Muscle layer of duodenum (tissue), 2 donors: Measurements from ENCODE around the gene RNF103.

Experiments used
- H3K27ac ChIP-seq: one replicate; pipeline ENCODE4 v1.7.0; 2013; ENCODE audit warnings: mild to moderate bottlenecking, low read length
- H3K27me3 ChIP-seq: one replicate; pipeline ENCODE4 v1.7.0; 2013; ENCODE audit warnings: low read depth, mild to moderate bottlenecking, control low read depth, low read length
- H3K36me3 ChIP-seq, 2 donors: one replicate each; pipeline ENCODE4 v1.7.0; 2013; ENCODE audit warnings: low read length in 2 of 2, control low read depth in 1 of 2, mild to moderate bottlenecking in 1 of 2; ENCODE audit not compliant: insufficient read depth in 2 of 2, control insufficient read depth in 1 of 2
- H3K4me1 ChIP-seq, 2 donors: one replicate each; pipeline ENCODE4 v1.7.0; 2013; ENCODE audit warnings: low read length in 2 of 2, mild to moderate bottlenecking in 2 of 2, control low read depth in 1 of 2, moderate library complexity in 1 of 2; ENCODE audit not compliant: insufficient read depth in 2 of 2, control insufficient read depth in 1 of 2
- H3K4me3 ChIP-seq, 2 donors: one replicate each; pipeline ENCODE4 v1.7.0; 2013; ENCODE audit warnings: low read length in 2 of 2, low read depth in 1 of 2, mild to moderate bottlenecking in 1 of 2
- H3K9me3 ChIP-seq, 2 donors: one replicate each; pipeline ENCODE4 v1.7.0; 2013; ENCODE audit warnings: low read length in 2 of 2, control low read depth in 1 of 2, mild to moderate bottlenecking in 1 of 2; ENCODE audit not compliant: control insufficient read depth in 1 of 2
- donor health status: healthy.

RNF103 gene

GRCh38 chr2:86623043-86623493 lies 597 bp downstream of the RNF103 start:
- H3K36me3 ChIP-seq = peaks cover 10 to 14% of the 10 kb centered on the region in 2 donors
- no peaks in the 10 kb centered on the region for H3K27me3 ChIP-seq
- peak overlapping the region; percentile 96 for H3K27ac ChIP-seq
- peak overlapping the region; percentile 91 to 98 for H3K4me3 ChIP-seq
- no peaks in the 10 kb centered on the region for H3K9me3 ChIP-seq
- peaks cover 0 to 28% of the 10 kb centered on the region in 2 donors for H3K4me1 ChIP-seq

GRCh38 chr2:86622519-86623042 lies 1.1 kb downstream of the RNF103 start:
- H3K36me3 ChIP-seq = peaks cover 10 to 18% of the 10 kb centered on the region in 2 donors
- peaks cover 0 to 32% of the 10 kb centered on the region in 2 donors for H3K4me1 ChIP-seq
- no peaks in the 10 kb centered on the region for H3K27me3 ChIP-seq
- peak overlapping the region; percentile 96 for H3K27ac ChIP-seq
- no peaks in the 10 kb centered on the region for H3K9me3 ChIP-seq
- H3K4me3 ChIP-seq = peak overlapping the region; percentile 91 to 98

DNA sequence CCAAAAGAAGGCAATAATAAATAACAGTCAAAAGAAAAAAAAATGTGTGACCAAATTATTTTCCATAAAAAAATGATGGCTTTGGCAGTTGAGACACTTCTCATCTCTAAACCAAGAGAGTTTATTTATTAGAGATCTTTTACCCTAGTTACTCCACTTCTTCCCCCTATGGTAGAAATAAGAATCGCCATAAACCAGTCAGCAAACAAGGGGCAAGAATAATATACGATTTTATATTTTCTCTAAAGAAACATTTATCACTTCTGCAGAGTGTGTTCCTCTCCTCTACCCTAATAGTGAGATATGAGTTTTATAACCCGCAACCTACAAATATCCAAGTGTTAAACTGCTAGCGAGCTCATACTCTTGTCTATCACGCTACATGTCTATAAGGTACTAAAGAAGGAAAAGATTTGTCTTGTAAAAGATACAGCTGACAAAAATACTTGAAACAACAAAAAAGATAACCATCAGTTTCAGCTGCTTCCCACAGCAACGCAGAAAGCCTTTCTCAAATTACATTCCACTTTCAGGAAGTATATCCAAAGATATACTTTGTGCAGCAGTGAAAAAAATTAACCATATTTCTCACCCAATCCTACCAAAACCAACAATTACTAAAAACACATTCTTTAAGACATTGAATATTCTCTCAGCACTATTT lies 2.3 kb downstream of the RNF103 start:
- no peaks in the 10 kb centered on the region for H3K9me3 ChIP-seq
- peak overlapping the region; percentile 91 to 98 for H3K4me3 ChIP-seq
- no peaks in the 10 kb centered on the region for H3K27me3 ChIP-seq
- peak overlapping the region; percentile 96 for H3K27ac ChIP-seq
- H3K4me1 ChIP-seq = peaks cover 0 to 38% of the 10 kb centered on the region in 2 donors
- H3K36me3 ChIP-seq = peaks cover 17 to 20% of the 10 kb centered on the region in 2 donors

DNA sequence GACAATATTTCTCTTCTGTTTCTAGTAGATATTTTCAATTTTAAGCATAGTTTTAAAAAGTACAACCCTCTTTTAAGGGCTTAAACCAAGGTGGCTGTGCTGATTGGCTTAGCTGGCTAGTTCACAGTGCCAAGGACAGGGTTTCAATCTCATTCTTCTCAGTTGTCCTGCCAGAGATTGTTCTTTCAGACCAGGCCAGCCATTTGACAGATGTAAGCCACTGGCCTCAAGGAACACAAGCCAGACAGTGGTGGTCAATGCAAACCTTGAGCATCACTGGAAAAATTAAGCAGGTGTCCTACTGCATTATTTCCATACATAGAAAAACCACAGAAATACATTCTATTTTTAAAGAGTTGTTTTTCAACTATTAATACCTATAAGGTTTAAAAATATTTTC lies 5.9 kb downstream of the RNF103 start:
- no peak overlapping the region for H3K27ac ChIP-seq
- H3K9me3 ChIP-seq = no peaks in the 10 kb centered on the region
- no peak overlapping the region for H3K4me3 ChIP-seq
- peaks cover 0 to 35% of the 10 kb centered on the region in 2 donors for H3K4me1 ChIP-seq
- no peaks in the 10 kb centered on the region for H3K27me3 ChIP-seq
- H3K36me3 ChIP-seq = peaks cover 21 to 41% of the 10 kb centered on the region in 2 donors

DNA sequence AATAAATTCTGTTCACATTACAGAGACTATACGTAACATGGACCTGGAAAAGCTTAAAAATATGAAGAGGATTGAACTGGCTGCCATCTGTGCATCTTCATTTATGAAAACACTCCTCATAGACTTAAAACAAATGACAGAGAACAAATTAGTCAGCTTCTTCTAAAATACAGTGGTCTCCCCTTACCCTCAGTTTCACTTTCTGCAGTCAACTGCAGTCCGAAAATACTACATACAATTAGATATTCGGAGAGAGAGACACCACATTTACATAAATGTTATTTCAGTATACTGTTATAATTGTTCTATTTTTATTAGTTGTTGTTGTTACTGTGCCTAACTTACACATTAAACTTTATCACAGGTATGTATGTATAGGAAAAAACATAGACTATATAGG lies 6.5 kb downstream of the RNF103 start:
- peaks cover 0 to 35% of the 10 kb centered on the region in 2 donors for H3K4me1 ChIP-seq
- H3K36me3 ChIP-seq = peaks cover 23 to 44% of the 10 kb centered on the region in 2 donors
- no peaks in the 10 kb centered on the region for H3K27me3 ChIP-seq
- no peak overlapping the region for H3K4me3 ChIP-seq
- H3K27ac ChIP-seq = no peak overlapping the region
- no peaks in the 10 kb centered on the region for H3K9me3 ChIP-seq

GRCh38 chr2:86616502-86616901 lies 7.2 kb downstream of the RNF103 start:
- H3K27ac ChIP-seq = no peak overlapping the region
- H3K36me3 ChIP-seq = peaks cover 30 to 44% of the 10 kb centered on the region in 2 donors
- H3K27me3 ChIP-seq = no peaks in the 10 kb centered on the region
- no peak overlapping the region for H3K4me3 ChIP-seq
- H3K4me1 ChIP-seq = peaks cover 0 to 35% of the 10 kb centered on the region in 2 donors
- H3K9me3 ChIP-seq = no peaks in the 10 kb centered on the region

DNA sequence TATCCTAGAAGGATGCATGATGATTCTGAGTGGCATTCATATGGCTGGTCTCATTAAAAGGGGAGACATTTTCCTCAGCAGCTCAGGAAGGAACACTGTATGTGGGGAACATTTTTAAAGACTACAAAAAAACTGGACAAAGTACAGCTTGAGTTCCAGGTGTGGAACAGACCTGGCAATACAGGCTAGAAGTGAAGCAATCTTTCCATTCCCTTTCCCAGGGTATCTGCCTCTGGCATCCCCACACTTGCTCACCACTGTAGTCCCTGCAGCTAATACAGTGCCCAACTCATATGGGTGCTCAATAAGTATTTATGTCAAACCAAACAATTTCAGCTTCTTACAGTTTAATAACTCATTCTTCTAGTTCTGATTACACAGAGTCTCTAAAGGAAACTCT lies 8.1 kb downstream of the RNF103 start:
- no peaks in the 10 kb centered on the region for H3K27me3 ChIP-seq
- H3K36me3 ChIP-seq = peaks cover 39 to 52% of the 10 kb centered on the region in 2 donors
- no peak overlapping the region for H3K4me3 ChIP-seq
- peaks cover 0 to 28% of the 10 kb centered on the region in 2 donors for H3K4me1 ChIP-seq
- no peak overlapping the region for H3K27ac ChIP-seq
- H3K9me3 ChIP-seq = no peaks in the 10 kb centered on the region

DNA sequence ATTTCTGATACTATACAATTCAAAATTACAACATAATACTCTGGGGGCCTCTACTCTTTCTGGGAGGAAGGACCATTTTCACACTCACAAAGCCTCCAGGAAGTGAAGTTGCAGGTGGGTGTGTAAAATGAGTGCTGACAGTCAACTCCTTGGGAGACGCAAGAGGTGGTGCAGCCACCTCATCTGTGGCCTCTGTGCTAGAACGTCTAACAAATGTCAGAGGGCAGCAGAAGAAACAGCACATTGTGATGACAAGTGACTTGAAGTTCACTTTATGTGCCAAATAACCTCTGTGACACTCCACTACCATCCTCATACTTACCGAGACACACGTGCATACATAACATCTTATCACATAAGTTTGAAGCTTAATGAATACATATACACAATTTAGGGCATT lies 10.2 kb downstream of the RNF103 start:
- Histone ChIP-seq H3K36me3 (peaks cover 44 to 57% of the 10 kb centered on the region in 2 donors), H3K4me3 (no peak overlapping the region), H3K27ac (no peak overlapping the region), H3K4me1 (peaks cover 0 to 13% of the 10 kb centered on the region in 2 donors), H3K27me3 (no peaks in the 10 kb centered on the region), H3K9me3 (no peaks in the 10 kb centered on the region)

DNA sequence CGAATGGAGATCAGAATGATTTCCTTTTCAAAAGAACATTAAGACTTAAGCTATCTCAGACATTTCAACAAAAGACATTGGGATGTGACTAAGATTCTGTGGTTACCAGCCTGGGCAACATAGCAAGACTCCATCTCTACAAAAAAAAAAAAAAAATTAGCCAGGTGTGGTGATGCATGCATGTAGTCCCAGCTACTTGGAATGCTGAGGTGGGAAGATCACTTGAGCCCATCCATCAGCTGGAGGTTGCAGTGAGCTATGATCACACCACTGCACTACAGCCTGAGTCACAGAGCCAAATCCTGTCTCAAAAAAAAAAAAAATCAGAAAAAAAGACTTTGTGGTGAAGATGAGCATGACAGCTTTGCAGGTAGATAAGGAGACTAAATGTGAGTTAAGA lies 12.8 kb downstream of the RNF103 start:
- Histone ChIP-seq H3K4me1 (no peaks in the 10 kb centered on the region), H3K4me3 (no peak overlapping the region), H3K36me3 (peaks cover 39 to 52% of the 10 kb centered on the region in 2 donors), H3K27ac (no peak overlapping the region), H3K27me3 (no peaks in the 10 kb centered on the region), H3K9me3 (no peaks in the 10 kb centered on the region)

GRCh38 chr2:86608832-86609410 lies 14.7 kb downstream of the RNF103 start:
- Histone ChIP-seq H3K4me1 (no peaks in the 10 kb centered on the region), H3K4me3 (no peak overlapping the region), H3K36me3 (peaks cover 52% of the 10 kb centered on the region in 2 donors), H3K27ac (no peak overlapping the region), H3K9me3 (no peaks in the 10 kb centered on the region), H3K27me3 (no peaks in the 10 kb centered on the region)

- H3K36me3 ChIP-seq = peaks cover 28 to 29% of the 10 kb centered on the region in 2 donors
- no peak overlapping the region for H3K4me3 ChIP-seq
- no peaks in the 10 kb centered on the region for H3K27me3 ChIP-seq
- H3K27ac ChIP-seq = no peak overlapping the region
- H3K4me1 ChIP-seq = no peaks in the 10 kb centered on the region
- no peaks in the 10 kb centered on the region for H3K9me3 ChIP-seq
Observed at GRCh38 chr2:86603905-86604304, 19.8 kb downstream of the RNF103 start.
